H9 (cell line): Measurements from ENCODE around the gene TSGA10IP. TPM values are rescaled to one million over a fixed set of nuclear protein-coding genes. Genes with fewer than 3 reads are reported as not detected.
A peak's percentile ranks its signal among the peaks of the same experiment; 100 is the strongest.

ENCODE experiments used
- DNase-seq: peaks from one replicate; pipeline ENCODE4 v3.0.0-alpha.2; 2017
- H2AFZ ChIP-seq: one replicate; pipeline ENCODE4 v1.6.1; 2013; ENCODE audit warnings: mild to moderate bottlenecking, low read length, control low read depth, moderate library complexity
- H2AK5ac ChIP-seq: 2 replicates; pipeline ENCODE4 v1.6.1; 2013; ENCODE audit warnings: low read length, control low read depth, mixed read lengths; ENCODE audit not compliant: insufficient read length
- H2BK120ac ChIP-seq: one replicate; pipeline ENCODE4 v1.6.1; 2013; ENCODE audit warnings: low read depth, mild to moderate bottlenecking, low read length, control low read depth, inconsistent platforms; ENCODE audit not compliant: poor library complexity, severe bottlenecking
- H2BK12ac ChIP-seq: 2 replicates; pipeline ENCODE4 v1.6.1; 2013; ENCODE audit warnings: low read length, control low read depth, mixed read lengths, low read depth; ENCODE audit not compliant: insufficient read length
- H2BK15ac ChIP-seq: 2 replicates; pipeline ENCODE4 v1.6.1; 2013; ENCODE audit warnings: low read depth, low read length, control low read depth
- H2BK20ac ChIP-seq: one replicate; pipeline ENCODE4 v1.6.1; 2013; ENCODE audit warnings: low read depth, mild to moderate bottlenecking, low read length, control low read depth, inconsistent platforms; ENCODE audit not compliant: poor library complexity, severe bottlenecking
- H2BK5ac ChIP-seq: 2 replicates; pipeline ENCODE4 v1.6.1; 2013; ENCODE audit warnings: low read length, control low read depth, mixed read lengths; ENCODE audit not compliant: insufficient read length
- H3K14ac ChIP-seq: 2 replicates; pipeline ENCODE4 v1.6.1; 2013; ENCODE audit warnings: low read length, control low read depth; ENCODE audit not compliant: insufficient read depth
- H3K18ac ChIP-seq: 2 replicates; pipeline ENCODE4 v1.6.1; 2013; ENCODE audit warnings: low read depth, mild to moderate bottlenecking, mixed read lengths, low read length, control low read depth; ENCODE audit not compliant: insufficient read length
- H3K23ac ChIP-seq: 2 replicates; pipeline ENCODE4 v1.6.1; 2013; ENCODE audit warnings: low read length, control low read depth, mixed read lengths, low read depth; ENCODE audit not compliant: insufficient read length
- H3K23me2 ChIP-seq: 2 replicates; pipeline ENCODE4 v1.6.1; 2013; ENCODE audit warnings: low read depth, mild to moderate bottlenecking, mixed read lengths, low read length, control low read depth; ENCODE audit not compliant: insufficient read length, poor library complexity, severe bottlenecking
- H3K27ac ChIP-seq: 2 replicates; pipeline ENCODE4 v1.5.1; 2013; ENCODE audit warnings: low read length, control low read depth, mixed read lengths, low read depth; ENCODE audit not compliant: insufficient read length
- H3K27me3 ChIP-seq: 2 replicates; pipeline ENCODE4 v1.6.1; 2013; ENCODE audit warnings: low read length, control low read depth, inconsistent platforms; ENCODE audit not compliant: insufficient read depth
- H3K4ac ChIP-seq: 2 replicates; pipeline ENCODE4 v1.6.1; 2013; ENCODE audit warnings: low read depth, mild to moderate bottlenecking, control low read depth, inconsistent platforms, low read length, moderate library complexity
- H3K4me1 ChIP-seq: 2 replicates; pipeline ENCODE4 v1.6.1; 2013; ENCODE audit warnings: low read length, control low read depth, inconsistent platforms; ENCODE audit not compliant: insufficient read depth
- H3K4me2 ChIP-seq: 2 replicates; pipeline ENCODE4 v1.6.1; 2013; ENCODE audit warnings: low read length, control low read depth, mixed read lengths; ENCODE audit not compliant: insufficient read length, insufficient read depth
- H3K56ac ChIP-seq: 2 replicates; pipeline ENCODE4 v1.6.1; 2013; ENCODE audit warnings: low read depth, mild to moderate bottlenecking, mixed read lengths, low read length, control low read depth; ENCODE audit not compliant: insufficient read length
- H3K79me1 ChIP-seq: 2 replicates; pipeline ENCODE4 v1.6.1; 2013; ENCODE audit warnings: low read depth, mild to moderate bottlenecking, moderate library complexity, low read length, control low read depth, inconsistent platforms; ENCODE audit not compliant: insufficient read depth, poor library complexity, severe bottlenecking
- H3K79me2 ChIP-seq: 2 replicates; pipeline ENCODE4 v1.6.1; 2013; ENCODE audit warnings: low read length, control low read depth, inconsistent platforms; ENCODE audit not compliant: insufficient read depth
- H3K9ac ChIP-seq: 2 replicates; pipeline ENCODE4 v1.6.1; 2013; ENCODE audit warnings: low read length, control low read depth, mixed read lengths; ENCODE audit not compliant: insufficient read length; ENCODE audit errors: extremely low read depth
- H3K9me3 ChIP-seq: one replicate; pipeline ENCODE4 v1.6.1; 2013; ENCODE audit warnings: low read depth, low read length, inconsistent platforms; ENCODE audit not compliant: control insufficient read depth
- H3T11ph ChIP-seq: one replicate; pipeline ENCODE4 v1.6.1; 2013; ENCODE audit warnings: mild to moderate bottlenecking, low read length, control low read depth, inconsistent platforms
- H4K20me1 ChIP-seq: one replicate; pipeline ENCODE4 v1.6.1; 2013; ENCODE audit not compliant: control insufficient read depth, insufficient read length, insufficient read depth
- H4K5ac ChIP-seq: 2 replicates; pipeline ENCODE4 v1.6.1; 2013; ENCODE audit warnings: low read depth, mild to moderate bottlenecking, mixed read lengths, low read length, control low read depth; ENCODE audit not compliant: insufficient read length
- H4K8ac ChIP-seq: replicated peaks from 2 replicates; pipeline ENCODE4 v1.6.1; 2013; ENCODE audit warnings: low read length, control low read depth, mixed read lengths, low read depth; ENCODE audit not compliant: insufficient read length
- H4K91ac ChIP-seq: 2 replicates; pipeline ENCODE4 v1.6.1; 2013; ENCODE audit warnings: low read depth, mild to moderate bottlenecking, moderate library complexity, mixed read lengths, low read length, control low read depth; ENCODE audit not compliant: insufficient read length
- H3K27ac Mint-ChIP-seq, 3 experiments: 2 replicates in 2 of 3; 3 replicates in 1 of 3; pipeline ENCODE4 v1.8.0; 2020 to 2021; ENCODE audit warnings: mixed read lengths in 3 of 3, mild to moderate bottlenecking in 1 of 3, moderate library complexity in 1 of 3
- H3K27me3 Mint-ChIP-seq: 2 replicates; pipeline ENCODE4 v1.8.0; 2021; ENCODE audit warnings: low read depth, mild to moderate bottlenecking, moderate library complexity, mixed read lengths
- H3K36me3 Mint-ChIP-seq, 3 experiments: 2 replicates in 2 of 3; 3 replicates in 1 of 3; pipeline ENCODE4 v1.8.0; 2020 to 2021; ENCODE audit warnings: low read depth in 3 of 3, mixed read lengths in 3 of 3; ENCODE audit not compliant: insufficient read depth in 1 of 3
- H3K4me1 Mint-ChIP-seq, 2 experiments: 2 replicates each; pipeline ENCODE4 v1.8.0; 2020; ENCODE audit warnings: mixed read lengths in 2 of 2
- H3K4me3 Mint-ChIP-seq, 2 experiments: 2 replicates in 1 of 2; 3 replicates in 1 of 2; pipeline ENCODE4 v1.8.0; 2020 to 2021; ENCODE audit warnings: mild to moderate bottlenecking in 2 of 2, mixed read lengths in 2 of 2, moderate library complexity in 1 of 2
- H3K9me3 Mint-ChIP-seq, 2 experiments: 2 replicates in 1 of 2; 3 replicates in 1 of 2; pipeline ENCODE4 v1.8.0; 2020; ENCODE audit warnings: mild to moderate bottlenecking in 2 of 2, mixed read lengths in 2 of 2, moderate library complexity in 1 of 2
- WGBS: extraction: QIAGEN DNeasy Blood & Tissue Kit; methylation state at CpG from one replicate; pipeline ENCODE4 v1.1.7; 2013; ENCODE audit warnings: missing lambda C conversion rate, low lambda C conversion rate, mixed read lengths; ENCODE audit not compliant: insufficient read length; ENCODE audit errors: extremely low coverage; 5-methylcytosine and 5-hydroxymethylcytosine counted together
- total RNA-seq: library from RNA; stranded (reverse); gene quantifications from 2 replicates; pipeline ENCODE4 v1.2.1, GENCODE V29; 2021
- TF ChIP-seq, protein P1 (sequence below): fragments of 200-600 bp; sonication (generic); conservative IDR thresholded peaks from 3 replicates; pipeline ENCODE4 v1.8.0; 2021; ENCODE audit warnings: antibody characterized with exemption, mild to moderate bottlenecking

TSGA10IP gene
- total RNA-seq, 1 experiment from 2014 or later: 2.2 TPM

DNA sequence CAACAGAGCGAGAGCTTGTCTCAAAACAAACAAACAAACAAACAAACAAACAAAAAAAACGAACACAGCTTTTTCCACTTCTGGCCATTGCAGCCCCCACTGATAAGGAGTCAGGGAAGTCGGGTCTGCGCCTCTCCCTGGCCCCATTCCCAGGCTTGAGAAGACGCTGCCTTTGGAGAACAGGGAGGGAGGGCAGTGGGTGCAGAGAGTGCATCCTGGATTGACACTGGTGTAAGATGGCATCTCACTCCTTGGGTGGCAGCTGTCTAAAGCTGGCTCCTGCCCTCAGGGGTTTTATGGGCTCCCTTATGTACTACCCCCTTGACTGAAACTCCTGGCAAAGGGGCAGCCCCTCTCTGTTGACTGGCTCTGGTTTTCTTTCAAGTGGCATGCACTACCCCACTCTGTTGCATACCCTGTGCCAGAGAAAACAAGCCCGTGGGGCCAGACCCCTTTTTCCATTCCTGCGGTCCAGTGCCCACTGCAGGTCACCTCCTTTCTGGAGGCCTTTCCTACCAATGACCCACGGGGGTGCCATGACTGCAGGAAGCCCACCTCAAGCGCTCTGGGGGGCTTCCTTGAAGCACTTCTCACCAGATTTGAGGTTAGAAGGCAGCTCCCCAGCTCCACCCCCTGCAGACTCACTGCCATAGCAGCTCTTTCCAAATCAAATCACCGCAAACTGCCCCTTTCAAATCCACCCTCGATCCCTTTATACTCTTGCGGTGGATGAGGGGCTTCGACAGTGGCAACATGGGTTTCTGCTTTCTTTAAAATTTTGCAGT is 13.3 kb upstream of the TSGA10IP start:
- H3K27ac ChIP-seq: no peak overlapping the region
- H2BK120ac ChIP-seq: no peak overlapping the region
- no peak overlapping the region for H2AFZ ChIP-seq
- no peak overlapping the region for H3K9ac ChIP-seq
- H4K91ac ChIP-seq: no peak overlapping the region
- no peak overlapping the region for H3K14ac ChIP-seq
- no peaks in the 10 kb centered on the region for H3K23me2 ChIP-seq
- H3K36me3 Mint-ChIP-seq: no peaks in the 10 kb centered on the region
- H3K4me2 ChIP-seq: no peak overlapping the region
- TF ChIP-seq, protein P1, sequence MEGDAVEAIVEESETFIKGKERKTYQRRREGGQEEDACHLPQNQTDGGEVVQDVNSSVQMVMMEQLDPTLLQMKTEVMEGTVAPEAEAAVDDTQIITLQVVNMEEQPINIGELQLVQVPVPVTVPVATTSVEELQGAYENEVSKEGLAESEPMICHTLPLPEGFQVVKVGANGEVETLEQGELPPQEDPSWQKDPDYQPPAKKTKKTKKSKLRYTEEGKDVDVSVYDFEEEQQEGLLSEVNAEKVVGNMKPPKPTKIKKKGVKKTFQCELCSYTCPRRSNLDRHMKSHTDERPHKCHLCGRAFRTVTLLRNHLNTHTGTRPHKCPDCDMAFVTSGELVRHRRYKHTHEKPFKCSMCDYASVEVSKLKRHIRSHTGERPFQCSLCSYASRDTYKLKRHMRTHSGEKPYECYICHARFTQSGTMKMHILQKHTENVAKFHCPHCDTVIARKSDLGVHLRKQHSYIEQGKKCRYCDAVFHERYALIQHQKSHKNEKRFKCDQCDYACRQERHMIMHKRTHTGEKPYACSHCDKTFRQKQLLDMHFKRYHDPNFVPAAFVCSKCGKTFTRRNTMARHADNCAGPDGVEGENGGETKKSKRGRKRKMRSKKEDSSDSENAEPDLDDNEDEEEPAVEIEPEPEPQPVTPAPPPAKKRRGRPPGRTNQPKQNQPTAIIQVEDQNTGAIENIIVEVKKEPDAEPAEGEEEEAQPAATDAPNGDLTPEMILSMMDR: no peak
- no peaks in the 10 kb centered on the region for H3K79me2 ChIP-seq
- H3K27me3 ChIP-seq: no peaks in the 10 kb centered on the region
- no peak overlapping the region for H2BK5ac ChIP-seq
- no peak overlapping the region for H2BK20ac ChIP-seq
- no peaks in the 10 kb centered on the region for H3K9me3 ChIP-seq
- no peak for DNase-seq
- H3K27me3 Mint-ChIP-seq: no peaks in the 10 kb centered on the region
- H2BK15ac ChIP-seq: no peak overlapping the region
- H4K8ac ChIP-seq: no peak overlapping the region
- no peak overlapping the region for H3K23ac ChIP-seq
- no peak overlapping the region for H2AK5ac ChIP-seq
- no peaks in the 10 kb centered on the region for H3K79me1 ChIP-seq
- H3K4ac ChIP-seq: no peak overlapping the region
- no CpG with 5 or more reads among the region's 13 CpGs for WGBS
- H3K18ac ChIP-seq: no peak overlapping the region
- no peaks in the 10 kb centered on the region for H4K20me1 ChIP-seq
- H2BK12ac ChIP-seq: no peak overlapping the region
- peaks cover 10 to 36% of the 10 kb centered on the region in 2 experiments for H3K4me1 Mint-ChIP-seq
- no peak overlapping the region for H3T11ph ChIP-seq
- H3K56ac ChIP-seq: no peak overlapping the region
- no peak overlapping the region; a peak in 1 of 5 replicates for H3K4me3 Mint-ChIP-seq
- H4K5ac ChIP-seq: no peak overlapping the region
- no peaks in the 10 kb centered on the region for H3K9me3 Mint-ChIP-seq
- H3K4me1 ChIP-seq: no peaks in the 10 kb centered on the region
- peak overlapping the region in 1 of 3 experiments; percentile 24; a peak in 1 of 7 replicates for H3K27ac Mint-ChIP-seq
